NB4 (cell line): ENCODE results near the gene SACS.

Source experiments
- DNase-seq: peaks from one replicate; pipeline ENCODE4 v3.0.0; 2010; ENCODE audit warnings: low read depth
- H3K4me3 ChIP-seq: one replicate; pipeline ENCODE4 v1.5.1; 2011; ENCODE audit warnings: mild to moderate bottlenecking, low read depth, low read length, moderate library complexity
- CTCF ChIP-seq: IDR thresholded peaks from one replicate; pipeline ENCODE4 v1.5.1; 2012; ENCODE audit warnings: low read depth, low read length
- MAX ChIP-seq: IDR thresholded peaks from 2 replicates; pipeline ENCODE4 v1.6.1; 2011; ENCODE audit warnings: low read depth, low read length
- MYC ChIP-seq: IDR thresholded peaks from 2 replicates; pipeline ENCODE4 v1.6.1; 2011; ENCODE audit warnings: low read depth, low read length
- POLR2A ChIP-seq: IDR thresholded peaks from 2 replicates; pipeline ENCODE4 v1.6.1; 2011; ENCODE audit warnings: mild to moderate bottlenecking; ENCODE audit not compliant: insufficient read length; ENCODE audit errors: extremely low read depth

Gene SACS

GRCh38 chr13:23357349-23357748 is 76.2 kb downstream of the SACS start:
- DNase-seq = no peak
- no peak for TF ChIP-seq MAX
- no peak for TF ChIP-seq POLR2A
- no peak for TF ChIP-seq MYC
- TF ChIP-seq CTCF = no peak
- no peak overlapping the region for H3K4me3 ChIP-seq

DNA sequence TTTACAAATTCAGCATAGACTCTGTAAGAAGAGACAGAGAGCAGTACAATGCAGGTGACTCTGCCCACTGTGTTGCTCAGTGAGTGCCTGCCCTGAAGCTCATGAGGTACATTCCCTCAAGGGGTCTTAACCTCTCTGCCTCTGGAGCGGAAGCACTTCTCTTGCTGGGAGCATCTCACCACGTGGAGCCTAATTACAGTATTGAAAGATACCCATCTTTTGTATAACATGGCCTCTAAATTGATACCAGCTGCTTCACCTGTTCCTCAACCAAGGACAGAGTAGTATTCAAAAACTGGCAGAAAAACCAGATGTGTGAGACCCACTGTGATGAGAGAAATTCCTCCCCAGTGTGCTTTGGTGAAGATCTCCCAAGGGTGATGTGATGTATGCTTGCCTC is 77.1 kb downstream of the SACS start:
- no peak for DNase-seq
- TF ChIP-seq CTCF = no peak
- no peak for TF ChIP-seq MYC
- no peak for TF ChIP-seq POLR2A
- TF ChIP-seq MAX = no peak
- H3K4me3 ChIP-seq = no peak overlapping the region

DNA sequence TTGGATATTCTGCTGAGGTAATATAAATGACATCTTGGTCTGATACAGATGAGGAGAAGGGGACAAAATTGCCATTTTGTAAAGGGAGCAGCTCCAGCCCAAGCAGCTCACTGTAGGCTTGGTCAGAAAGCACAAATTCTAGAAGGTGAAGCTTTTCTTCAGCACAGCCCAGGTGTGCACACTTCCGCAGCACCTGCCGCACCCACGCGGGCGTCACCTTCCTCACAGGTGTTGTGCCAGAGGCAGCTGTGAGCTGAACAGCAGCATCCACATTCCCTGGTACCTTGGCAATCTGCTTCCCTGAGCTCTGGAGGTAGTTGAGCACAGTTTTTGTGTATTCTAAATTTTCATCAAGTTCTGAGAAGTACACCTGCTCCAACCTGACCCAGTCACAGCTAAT is 79.0 kb downstream of the SACS start:
- TF ChIP-seq CTCF (no peak), POLR2A (peak; percentile 21), MAX (no peak), MYC (no peak)
- H3K4me3 ChIP-seq = no peak overlapping the region
- no peak for DNase-seq

- no peak for DNase-seq
- TF ChIP-seq CTCF = no peak
- TF ChIP-seq MYC = no peak
- no peak for TF ChIP-seq POLR2A
- no peak for TF ChIP-seq MAX
- no peak overlapping the region for H3K4me3 ChIP-seq
These were observed 81.3 kb downstream of the SACS start for GRCh38 chr13:23352161-23352560.

GRCh38 chr13:23350009-23350408 is 83.5 kb downstream of the SACS start:
- TF ChIP-seq MYC = no peak
- TF ChIP-seq MAX = no peak
- no peak for TF ChIP-seq POLR2A
- no peak for TF ChIP-seq CTCF
- no peak overlapping the region for H3K4me3 ChIP-seq
- no peak for DNase-seq
